GM12891 (cell line): ENCODE results near the gene JMJD8.

Experiments used
- POLR2A ChIP-seq: IDR thresholded peaks from 2 replicates; pipeline ENCODE4 v1.6.1; 2011; ENCODE audit warnings: low read depth, low read length, control low read depth
- TAF1 ChIP-seq: IDR thresholded peaks from 2 replicates; pipeline ENCODE4 v1.6.1; 2011; ENCODE audit warnings: low read depth, low read length, control low read depth

DNA sequence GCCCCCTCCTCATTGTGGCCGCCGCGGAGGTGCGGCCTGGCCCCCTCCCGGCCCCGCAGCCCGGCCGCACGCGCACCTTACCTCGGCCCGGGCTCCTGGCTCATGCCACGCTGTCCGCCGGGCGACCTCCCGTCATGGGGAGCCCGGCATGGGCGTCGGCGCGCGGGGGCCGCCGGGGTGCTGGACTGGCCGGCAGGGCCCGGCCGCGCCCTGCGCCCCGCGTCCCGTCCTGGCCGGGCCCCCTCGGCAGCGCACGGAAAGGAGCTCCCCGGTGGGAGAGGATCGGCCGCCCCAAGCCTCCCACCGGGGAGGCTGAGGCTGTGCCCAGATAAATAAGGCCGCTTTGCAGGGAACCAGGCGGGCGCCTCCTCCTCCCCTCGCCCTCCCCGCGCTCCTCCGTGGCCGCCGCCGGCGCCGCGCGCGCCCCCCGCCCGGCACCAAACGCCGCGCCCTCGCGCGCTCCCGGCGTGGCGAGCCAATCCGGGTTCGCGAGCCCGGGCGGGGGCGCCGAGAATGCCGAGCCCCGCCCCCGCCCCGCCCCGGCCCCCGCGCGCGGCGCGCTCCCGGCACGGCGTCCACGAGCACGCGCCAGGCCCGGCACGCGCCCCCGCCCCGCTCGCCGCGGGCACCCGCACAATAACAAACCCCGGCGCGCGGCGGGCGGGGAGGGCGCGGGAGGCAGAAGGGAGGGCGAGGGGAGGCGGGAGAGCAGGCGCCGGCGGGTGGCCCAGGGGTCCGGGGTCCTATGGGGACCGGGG, 21.5 kb upstream of the JMJD8 start, which contains the start of gene FBXL16:
- TF ChIP-seq POLR2A = no peak
- no peak for TF ChIP-seq TAF1
